Thoracic aorta (tissue), 2 donors: ENCODE data around the gene SFSWAP. TPM values are rescaled to one million over a fixed set of nuclear protein-coding genes. Genes with fewer than 3 reads are reported as not detected.
A peak's percentile ranks its signal among the peaks of the same experiment; 100 is the strongest.

Experiments
- ATAC-seq: fragments of 150-250 bp; one replicate; pipeline ENCODE4 v1.8.0; 2017; ENCODE audit warnings: low read depth; ENCODE audit not compliant: insufficient number of reproducible peaks, low FRiP score
- DNase-seq: peaks from one replicate; pipeline ENCODE4 v3.0.0-alpha.2; 2020; ENCODE audit warnings: low spot score
- H3K27ac ChIP-seq, 2 donors: fragments of 200-600 bp; sonication (generic); 1 replicate in 1 of 2; 2 replicates in 1 of 2; pipeline ENCODE4 v1.5.1; 2016; ENCODE audit warnings: mild to moderate bottlenecking in 2 of 2, moderate library complexity in 2 of 2
- H3K27me3 ChIP-seq: fragments of 200-600 bp; sonication (generic); replicated peaks from 2 replicates; pipeline ENCODE4 v1.6.0; 2016; ENCODE audit warnings: mild to moderate bottlenecking; ENCODE audit not compliant: insufficient read depth
- H3K36me3 ChIP-seq: fragments of 200-600 bp; sonication (generic); one replicate; pipeline ENCODE4 v1.5.1; 2016
- H3K4me1 ChIP-seq, 2 donors: fragments of 200-600 bp; sonication (generic); 1 replicate in 1 of 2; 2 replicates in 1 of 2; pipeline versions ENCODE4 v1.5.1 to v1.6.0; 2016; ENCODE audit warnings: low read depth in 2 of 2, mild to moderate bottlenecking in 1 of 2; ENCODE audit not compliant: control insufficient read depth in 1 of 2
- H3K4me3 ChIP-seq: fragments of 200-600 bp; sonication (generic); 2 replicates; pipeline ENCODE4 v1.5.1; 2016; ENCODE audit warnings: mild to moderate bottlenecking
- H3K9me3 ChIP-seq: fragments of 200-600 bp; sonication (generic); 2 replicates; pipeline ENCODE4 v1.5.1; 2016
- CTCF ChIP-seq: fragments of 200-600 bp; sonication (generic); IDR thresholded peaks from one replicate; pipeline ENCODE4 v1.5.1; 2019; ENCODE audit warnings: antibody characterized with exemption
- total RNA-seq, 2 donors: library from RNA; depleted of rRNA; stranded (reverse); fragments of >200 nt; gene quantifications; one replicate each; pipeline versions ENCODE4 v1.1.0 to v1.2.3, GENCODE V29; 2016

The SFSWAP gene
- total RNA-seq, 2 donors from 2014 or later, result 27.9 to 63.2 TPM

GRCh38 chr12:131782061-131782460, 71.2 kb downstream of the SFSWAP start:
- H3K27ac ChIP-seq, result no peak overlapping the region
- no peak for TF ChIP-seq CTCF
- H3K27me3 ChIP-seq, result no peaks in the 10 kb centered on the region
- peaks cover 0 to 4% of the 10 kb centered on the region in 2 donors for H3K4me1 ChIP-seq
- H3K36me3 ChIP-seq, result peaks cover 38% of the 10 kb centered on the region
- H3K4me3 ChIP-seq, result no peak overlapping the region
- DNase-seq (no peak), ATAC-seq (no peak)
- no peaks in the 10 kb centered on the region for H3K9me3 ChIP-seq

- H3K27me3 ChIP-seq, result no peaks in the 10 kb centered on the region
- peaks cover 40% of the 10 kb centered on the region for H3K36me3 ChIP-seq
- DNase-seq (no peak), ATAC-seq (peak; percentile 50)
- TF ChIP-seq CTCF, result no peak
- H3K27ac ChIP-seq, result no peak overlapping the region
- peaks cover 0 to 4% of the 10 kb centered on the region in 2 donors for H3K4me1 ChIP-seq
- no peaks in the 10 kb centered on the region for H3K9me3 ChIP-seq
- H3K4me3 ChIP-seq, result peak overlapping the region; percentile 2
Measured at GRCh38 chr12:131783915-131784541, 73.1 kb downstream of the SFSWAP start.

- peaks cover 0 to 4% of the 10 kb centered on the region in 2 donors for H3K4me1 ChIP-seq
- no peaks in the 10 kb centered on the region for H3K9me3 ChIP-seq
- H3K27ac ChIP-seq, result no peak overlapping the region
- peaks cover 30% of the 10 kb centered on the region for H3K36me3 ChIP-seq
- no peak for TF ChIP-seq CTCF
- no peak for DNase-seq
- no peaks in the 10 kb centered on the region for H3K27me3 ChIP-seq
- H3K4me3 ChIP-seq, result no peak overlapping the region
- no peak for ATAC-seq
Measured at GRCh38 chr12:131784909-131785762, 74.2 kb downstream of the SFSWAP start.

GRCh38 chr12:131785763-131786330, 75.0 kb downstream of the SFSWAP start:
- H3K27me3 ChIP-seq, result no peaks in the 10 kb centered on the region
- no peak overlapping the region for H3K4me3 ChIP-seq
- no peak overlapping the region for H3K27ac ChIP-seq
- no peak for DNase-seq
- no peak for ATAC-seq
- TF ChIP-seq CTCF, result no peak
- peaks cover 0 to 4% of the 10 kb centered on the region in 2 donors for H3K4me1 ChIP-seq
- H3K9me3 ChIP-seq, result no peaks in the 10 kb centered on the region
- peaks cover 27% of the 10 kb centered on the region for H3K36me3 ChIP-seq

- peaks cover 29% of the 10 kb centered on the region for H3K36me3 ChIP-seq
- no peaks in the 10 kb centered on the region for H3K9me3 ChIP-seq
- no peak for DNase-seq
- H3K27ac ChIP-seq, result no peak overlapping the region
- no peak for ATAC-seq
- H3K4me1 ChIP-seq, result peaks cover 0 to 4% of the 10 kb centered on the region in 2 donors
- H3K27me3 ChIP-seq, result no peaks in the 10 kb centered on the region
- no peak for TF ChIP-seq CTCF
- no peak overlapping the region for H3K4me3 ChIP-seq
Measured at GRCh38 chr12:131786331-131786730, 75.4 kb downstream of the SFSWAP start.
